Activated T-cell treated with anti-CD3 and anti-CD28 coated beads, Interleukin-2, amount 50 U/mL, for 72 hours (primary cell): ENCODE data around the gene CADM2. TPM values are rescaled to one million over a fixed set of nuclear protein-coding genes. Genes with fewer than 3 reads are reported as not detected.

ENCODE experiments used
- ATAC-seq, 2 donors: fragments of 150-1000 bp; cut with Tn5 transposase; replicated peaks in 1 of 2; 2 replicates each; pipeline ENCODE4 v1.10.0; 2021; ENCODE audit warnings: moderate library complexity in 2 of 2, mild to moderate bottlenecking in 1 of 2
- DNase-seq, 2 donors: peaks; one replicate each; pipeline ENCODE4 v3.0.0; 2021 to 2022; ENCODE audit warnings: mixed read lengths in 1 of 2
- H3K27ac Mint-ChIP-seq: one replicate; pipeline ENCODE4 v1.8.0; 2022; ENCODE audit warnings: mild to moderate bottlenecking, moderate library complexity, mixed read lengths
- H3K27me3 Mint-ChIP-seq: one replicate; pipeline ENCODE4 v1.8.0; 2022; ENCODE audit warnings: low read depth, mixed read lengths
- H3K36me3 Mint-ChIP-seq, 2 donors: one replicate each; pipeline ENCODE4 v1.8.0; 2022; ENCODE audit warnings: mixed read lengths in 2 of 2, mild to moderate bottlenecking in 1 of 2; ENCODE audit not compliant: insufficient read depth in 2 of 2
- H3K4me1 Mint-ChIP-seq: one replicate; pipeline ENCODE4 v1.8.0; 2022; ENCODE audit warnings: low read depth, mixed read lengths
- H3K4me3 Mint-ChIP-seq, 2 donors: one replicate each; pipeline ENCODE4 v1.8.0; 2022; ENCODE audit warnings: mild to moderate bottlenecking in 2 of 2, mixed read lengths in 2 of 2, moderate library complexity in 2 of 2
- H3K9me3 Mint-ChIP-seq, 2 donors: one replicate each; pipeline ENCODE4 v1.8.0; 2022; ENCODE audit warnings: mixed read lengths in 2 of 2
- total RNA-seq, 2 donors: library from RNA; stranded (reverse); gene quantifications; one replicate each; pipeline ENCODE4 v1.2.3, GENCODE V29; 2022

Gene CADM2
- total RNA-seq, 2 donors from 2014 or later, result not detected

DNA sequence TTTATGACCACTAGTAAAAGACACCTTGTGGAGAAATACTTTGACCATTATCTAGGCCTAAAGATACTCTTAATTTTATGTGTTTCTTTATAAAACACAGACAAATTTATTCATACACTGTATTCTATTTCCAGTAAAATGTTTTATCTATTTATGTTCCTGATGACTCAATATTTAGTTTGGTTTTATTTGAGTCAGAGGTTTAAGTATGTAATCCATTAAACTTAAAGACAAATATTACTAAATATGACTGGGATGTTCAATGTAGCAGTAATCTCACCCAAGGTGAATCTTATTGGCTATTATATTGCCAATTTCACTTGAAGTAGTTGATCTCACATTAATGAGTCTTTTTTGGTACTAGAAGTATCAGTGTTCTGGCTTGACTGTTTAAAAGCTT, 799.7 kb downstream of the CADM2 start:
- H3K4me3 Mint-ChIP-seq, result no peak overlapping the region
- peaks cover 7% of the 10 kb centered on the region in 2 donors for H3K9me3 Mint-ChIP-seq
- H3K4me1 Mint-ChIP-seq, result no peaks in the 10 kb centered on the region
- no peaks in the 10 kb centered on the region for H3K27me3 Mint-ChIP-seq
- H3K27ac Mint-ChIP-seq, result no peak overlapping the region
- no peaks in the 10 kb centered on the region for H3K36me3 Mint-ChIP-seq
- DNase-seq, result no peak
- ATAC-seq, result no peak

DNA sequence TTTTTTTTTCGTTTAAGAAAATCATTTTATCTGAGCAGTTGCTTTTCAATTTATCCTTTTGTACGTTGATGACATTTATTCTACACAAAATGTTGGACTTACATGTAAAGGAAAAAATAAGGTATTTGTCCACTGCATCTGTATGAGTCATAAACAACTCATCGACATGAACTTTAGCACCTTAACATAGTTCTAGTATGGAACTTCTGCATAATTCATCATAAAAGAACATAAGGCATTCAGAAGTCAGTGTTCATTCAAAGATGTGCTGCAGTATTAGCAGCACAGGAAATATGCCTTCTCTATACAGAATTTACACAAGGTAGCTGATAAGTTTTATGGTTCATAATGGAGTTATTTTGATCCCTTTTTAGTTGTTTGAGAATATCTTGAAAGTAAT, 801.6 kb downstream of the CADM2 start:
- H3K4me1 Mint-ChIP-seq, result no peaks in the 10 kb centered on the region
- no peaks in the 10 kb centered on the region for H3K36me3 Mint-ChIP-seq
- no peak overlapping the region for H3K4me3 Mint-ChIP-seq
- DNase-seq (no peak), ATAC-seq (no peak)
- H3K27me3 Mint-ChIP-seq, result no peaks in the 10 kb centered on the region
- H3K9me3 Mint-ChIP-seq, result peaks cover 7 to 9% of the 10 kb centered on the region in 2 donors
- no peak overlapping the region for H3K27ac Mint-ChIP-seq

DNA sequence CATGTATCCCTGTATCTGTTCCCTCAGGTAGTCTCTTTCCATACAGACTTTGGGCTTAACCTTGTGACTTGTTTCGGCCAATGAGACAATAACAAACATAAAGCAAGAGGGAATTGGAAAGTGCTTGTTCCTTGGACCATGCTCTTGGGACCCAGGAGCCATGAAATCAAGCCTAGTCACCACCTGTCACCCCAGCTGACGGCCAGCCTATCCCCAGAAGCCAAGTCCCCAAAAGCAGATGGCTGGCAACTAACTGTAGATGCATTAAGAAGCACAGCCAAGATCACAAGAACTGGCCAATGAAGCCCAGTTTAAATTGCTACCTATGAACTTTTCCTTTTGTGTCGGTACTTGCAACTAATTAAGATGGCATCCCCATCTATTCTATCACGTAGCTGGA, 822.0 kb downstream of the CADM2 start:
- peaks cover 2% of the 10 kb centered on the region in 2 donors for H3K9me3 Mint-ChIP-seq
- no peak overlapping the region for H3K4me3 Mint-ChIP-seq
- DNase-seq, result no peak
- H3K36me3 Mint-ChIP-seq, result no peaks in the 10 kb centered on the region
- no peak overlapping the region for H3K27ac Mint-ChIP-seq
- no peaks in the 10 kb centered on the region for H3K4me1 Mint-ChIP-seq
- no peaks in the 10 kb centered on the region for H3K27me3 Mint-ChIP-seq
- no peak for ATAC-seq

DNA sequence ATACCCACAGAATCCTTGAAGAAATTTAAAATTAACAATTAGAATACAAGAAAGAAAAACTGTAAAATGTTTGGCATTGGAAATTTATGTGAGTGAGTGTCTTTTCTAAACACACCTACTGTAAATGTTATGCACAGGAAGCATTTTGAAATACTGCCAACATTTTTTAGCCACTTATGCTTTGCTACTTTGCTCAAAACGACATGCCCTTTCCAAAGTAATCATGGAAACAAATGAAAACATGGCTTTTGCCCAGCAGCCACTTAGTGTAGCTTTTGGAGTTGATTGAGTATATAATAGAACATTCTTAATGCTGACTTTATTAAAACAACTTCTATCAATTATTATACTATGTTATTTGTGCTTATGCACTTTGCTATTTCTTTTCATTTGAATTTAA, 823.0 kb downstream of the CADM2 start:
- Mint-ChIP-seq H3K4me3 (no peak overlapping the region), H3K4me1 (no peaks in the 10 kb centered on the region), H3K27ac (no peak overlapping the region), H3K27me3 (no peaks in the 10 kb centered on the region), H3K36me3 (no peaks in the 10 kb centered on the region), H3K9me3 (peaks cover 2% of the 10 kb centered on the region in 2 donors)
- ATAC-seq (no peak), DNase-seq (no peak)

DNA sequence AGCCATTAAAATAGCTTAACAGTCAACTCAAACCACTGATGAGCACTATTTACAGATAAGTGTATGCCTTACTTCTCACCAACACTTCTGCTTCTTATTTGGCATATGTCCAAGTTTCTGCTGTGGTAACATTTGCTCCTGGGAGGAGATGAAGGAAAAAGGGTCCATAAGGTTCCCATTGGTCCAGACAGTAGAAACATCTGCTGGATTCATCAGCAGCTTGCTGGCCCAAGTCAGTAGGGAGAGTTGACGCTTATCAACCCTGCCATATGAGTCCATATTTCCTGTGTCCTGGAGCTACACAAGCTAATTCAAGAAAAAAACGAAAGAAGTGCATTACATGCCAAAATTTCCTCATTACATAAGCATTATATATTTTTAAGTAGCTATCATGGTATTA, 824.5 kb downstream of the CADM2 start:
- H3K27ac Mint-ChIP-seq, result no peak overlapping the region
- H3K4me3 Mint-ChIP-seq, result no peak overlapping the region
- no peak for ATAC-seq
- no peak for DNase-seq
- H3K9me3 Mint-ChIP-seq, result peaks cover 2% of the 10 kb centered on the region in 2 donors
- no peaks in the 10 kb centered on the region for H3K27me3 Mint-ChIP-seq
- H3K36me3 Mint-ChIP-seq, result no peaks in the 10 kb centered on the region
- no peaks in the 10 kb centered on the region for H3K4me1 Mint-ChIP-seq

DNA sequence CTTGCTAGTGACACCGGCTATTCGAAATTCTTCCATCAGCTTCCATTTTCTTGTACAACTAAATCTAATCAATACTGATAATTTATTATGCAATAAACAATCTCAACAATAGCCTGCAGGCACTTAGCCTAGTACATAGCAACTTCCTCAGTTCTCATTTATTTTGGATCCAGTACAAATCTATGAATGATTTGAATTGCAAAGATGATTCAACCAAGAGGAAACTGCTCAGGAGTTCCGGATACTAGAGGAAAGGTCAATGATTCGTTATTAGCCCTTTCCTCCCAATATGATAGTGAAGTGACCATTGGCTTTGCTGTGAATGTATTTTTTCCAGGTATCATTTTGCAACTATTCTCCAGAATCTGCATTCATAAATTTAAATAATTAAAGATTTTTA, 827.0 kb downstream of the CADM2 start:
- ATAC-seq, result no peak
- H3K36me3 Mint-ChIP-seq, result no peaks in the 10 kb centered on the region
- H3K9me3 Mint-ChIP-seq, result peaks cover 0 to 2% of the 10 kb centered on the region in 2 donors
- DNase-seq, result no peak
- no peaks in the 10 kb centered on the region for H3K27me3 Mint-ChIP-seq
- H3K4me3 Mint-ChIP-seq, result no peak overlapping the region
- H3K27ac Mint-ChIP-seq, result no peak overlapping the region
- H3K4me1 Mint-ChIP-seq, result no peaks in the 10 kb centered on the region

DNA sequence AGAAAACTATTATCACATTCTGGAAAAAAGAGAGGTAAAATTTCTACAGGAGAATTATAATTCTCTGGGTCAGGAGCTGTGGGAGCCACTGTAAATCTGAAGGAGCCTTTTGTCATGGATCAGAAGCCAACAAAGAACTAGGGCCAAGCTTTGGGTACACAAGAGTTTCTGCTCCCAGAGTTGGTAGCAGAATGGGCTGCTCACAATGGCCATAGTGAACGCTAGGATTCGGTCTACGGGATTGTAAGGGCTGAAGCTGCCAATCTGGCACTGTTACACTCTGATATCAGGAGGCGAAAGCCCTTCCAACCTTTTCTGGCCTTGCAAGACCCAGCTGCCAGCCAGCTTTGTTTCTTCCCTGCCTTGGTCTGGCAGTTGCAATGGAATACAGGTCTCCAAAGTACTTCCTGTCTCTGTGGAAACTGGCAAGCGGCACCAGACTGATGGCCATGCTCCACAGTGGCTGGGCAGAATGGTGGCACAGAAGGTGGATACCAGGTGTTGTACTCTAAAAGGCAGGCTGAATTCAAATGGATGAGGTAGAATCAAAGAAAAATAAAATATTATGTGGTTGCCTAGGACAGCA, 831.7 kb downstream of the CADM2 start:
- DNase-seq (no peak), ATAC-seq (no peak)
- no peak overlapping the region for H3K27ac Mint-ChIP-seq
- H3K36me3 Mint-ChIP-seq, result no peaks in the 10 kb centered on the region
- no peaks in the 10 kb centered on the region for H3K4me1 Mint-ChIP-seq
- no peaks in the 10 kb centered on the region for H3K27me3 Mint-ChIP-seq
- H3K9me3 Mint-ChIP-seq, result peaks cover 4 to 8% of the 10 kb centered on the region in 2 donors
- no peak overlapping the region for H3K4me3 Mint-ChIP-seq

DNA sequence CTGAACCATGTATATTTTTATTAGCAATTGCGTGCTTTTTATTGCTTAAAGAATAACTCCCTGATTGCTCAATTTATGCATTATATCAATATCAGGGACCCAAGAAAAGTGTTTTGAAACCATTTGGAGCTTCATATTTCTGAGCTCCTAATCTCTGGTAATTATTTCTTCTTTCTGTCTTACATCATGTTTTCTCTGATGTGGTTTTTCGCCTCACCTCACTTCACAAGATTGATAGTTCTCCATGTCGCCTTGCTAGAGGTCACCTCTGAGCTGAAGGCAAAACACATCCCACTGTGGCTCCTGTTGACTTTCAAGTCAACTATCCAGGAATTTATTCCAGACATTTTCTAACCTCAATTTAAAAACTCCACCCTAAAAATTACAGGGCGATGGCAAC, 837.4 kb downstream of the CADM2 start:
- Mint-ChIP-seq H3K36me3 (no peaks in the 10 kb centered on the region), H3K4me1 (no peaks in the 10 kb centered on the region), H3K27ac (no peak overlapping the region), H3K4me3 (no peak overlapping the region), H3K27me3 (no peaks in the 10 kb centered on the region), H3K9me3 (peaks cover 13 to 14% of the 10 kb centered on the region in 2 donors)
- ATAC-seq (no peak), DNase-seq (no peak)

DNA sequence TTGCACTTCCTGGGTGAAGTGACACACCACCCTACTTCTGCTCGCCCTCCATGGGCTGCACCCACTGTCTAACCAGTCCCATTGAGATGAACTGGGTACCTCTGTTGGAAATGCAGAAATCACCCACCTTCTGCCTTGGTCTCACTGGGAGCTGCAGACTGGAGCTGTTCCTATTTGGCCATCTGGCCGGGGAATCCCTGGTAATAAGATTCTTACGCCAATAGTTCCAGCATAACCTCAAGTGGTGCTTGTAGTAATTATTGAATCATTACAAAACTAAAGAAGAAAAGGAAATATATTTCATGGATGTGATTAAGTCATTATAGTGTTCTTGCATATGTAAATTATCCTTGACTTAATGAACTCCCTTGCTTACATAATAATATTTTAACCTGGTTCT, 841.9 kb downstream of the CADM2 start:
- no peaks in the 10 kb centered on the region for H3K36me3 Mint-ChIP-seq
- DNase-seq (no peak), ATAC-seq (no peak)
- no peaks in the 10 kb centered on the region for H3K27me3 Mint-ChIP-seq
- H3K4me1 Mint-ChIP-seq, result no peaks in the 10 kb centered on the region
- no peak overlapping the region for H3K4me3 Mint-ChIP-seq
- H3K27ac Mint-ChIP-seq, result no peak overlapping the region
- peaks cover 6 to 10% of the 10 kb centered on the region in 2 donors for H3K9me3 Mint-ChIP-seq

DNA sequence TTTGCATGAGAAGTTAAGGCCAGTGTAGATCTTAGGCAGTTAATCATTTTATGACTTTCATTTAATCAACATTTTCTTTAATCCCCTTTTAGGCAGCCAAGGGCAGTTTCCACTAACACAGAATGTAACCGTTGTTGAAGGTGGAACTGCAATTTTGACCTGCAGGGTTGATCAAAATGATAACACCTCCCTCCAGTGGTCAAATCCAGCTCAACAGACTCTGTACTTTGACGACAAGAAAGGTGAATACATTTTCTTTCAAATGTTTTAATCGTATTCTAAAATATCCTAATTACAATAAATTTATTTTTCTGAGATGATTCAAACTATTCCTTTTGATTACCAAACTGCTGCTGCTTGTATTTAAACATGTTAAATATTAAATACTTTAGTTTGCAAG, 843.2 kb downstream of the CADM2 start:
- ATAC-seq (no peak), DNase-seq (no peak)
- H3K27me3 Mint-ChIP-seq, result no peaks in the 10 kb centered on the region
- H3K9me3 Mint-ChIP-seq, result peaks cover 7 to 10% of the 10 kb centered on the region in 2 donors
- H3K4me3 Mint-ChIP-seq, result no peak overlapping the region
- H3K36me3 Mint-ChIP-seq, result no peaks in the 10 kb centered on the region
- H3K4me1 Mint-ChIP-seq, result no peaks in the 10 kb centered on the region
- H3K27ac Mint-ChIP-seq, result no peak overlapping the region

DNA sequence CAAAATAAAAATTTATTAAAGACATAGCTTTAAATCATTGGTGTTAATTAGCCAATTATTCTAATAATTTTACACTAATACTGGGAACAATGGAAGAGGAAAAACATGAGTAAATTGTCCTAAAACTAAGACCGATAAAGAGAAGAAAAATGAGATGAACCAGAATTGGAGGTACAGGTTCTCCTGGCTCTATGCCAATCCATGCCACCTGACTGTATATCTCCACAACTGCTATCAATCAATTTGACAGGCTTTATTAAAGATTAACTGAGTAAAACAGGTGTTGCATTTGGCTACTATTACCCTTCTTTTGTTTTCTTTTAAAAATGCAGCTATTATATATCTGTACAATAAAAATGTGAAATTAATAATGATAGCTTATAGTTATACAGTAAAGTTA, 850.0 kb downstream of the CADM2 start:
- no peaks in the 10 kb centered on the region for H3K4me1 Mint-ChIP-seq
- no peak overlapping the region for H3K4me3 Mint-ChIP-seq
- ATAC-seq (no peak), DNase-seq (no peak)
- no peaks in the 10 kb centered on the region for H3K27me3 Mint-ChIP-seq
- no peak overlapping the region for H3K27ac Mint-ChIP-seq
- H3K9me3 Mint-ChIP-seq, result peaks cover 3 to 9% of the 10 kb centered on the region in 2 donors
- peaks cover 0 to 1% of the 10 kb centered on the region in 2 donors for H3K36me3 Mint-ChIP-seq

DNA sequence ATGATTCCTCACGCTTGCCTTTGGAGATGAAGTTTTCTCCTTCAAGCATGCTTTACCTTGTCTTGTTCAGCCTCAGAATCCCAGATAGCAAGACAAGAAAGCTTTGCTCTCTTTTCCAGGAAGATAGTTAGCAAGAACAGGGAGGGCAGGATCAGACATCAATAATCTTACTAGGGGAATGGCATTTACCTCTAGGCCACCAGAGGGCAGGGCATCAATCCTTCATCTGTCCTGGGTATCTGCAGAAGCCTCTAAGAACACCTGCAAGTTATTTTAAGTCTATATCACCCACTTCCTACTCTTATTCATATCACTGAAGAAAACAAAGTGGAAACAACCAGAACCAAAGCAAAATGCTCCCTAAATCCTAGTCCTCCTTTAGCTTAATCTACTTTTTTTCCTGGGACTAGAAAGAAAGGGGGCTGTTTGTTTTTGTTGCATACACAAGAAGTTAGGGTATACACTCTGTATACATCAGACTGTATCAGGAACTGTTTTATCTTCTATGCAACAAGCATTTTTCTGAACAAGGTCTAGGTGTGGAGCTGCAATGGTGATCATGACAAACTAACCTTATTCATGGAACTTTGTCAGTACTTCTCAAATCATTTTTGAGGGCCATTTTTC, 862.5 kb downstream of the CADM2 start:
- Mint-ChIP-seq H3K36me3 (no peaks in the 10 kb centered on the region), H3K4me3 (no peak overlapping the region), H3K9me3 (peaks cover 5 to 7% of the 10 kb centered on the region in 2 donors), H3K27me3 (no peaks in the 10 kb centered on the region), H3K27ac (no peak overlapping the region), H3K4me1 (no peaks in the 10 kb centered on the region)
- no peak for DNase-seq
- no peak for ATAC-seq

DNA sequence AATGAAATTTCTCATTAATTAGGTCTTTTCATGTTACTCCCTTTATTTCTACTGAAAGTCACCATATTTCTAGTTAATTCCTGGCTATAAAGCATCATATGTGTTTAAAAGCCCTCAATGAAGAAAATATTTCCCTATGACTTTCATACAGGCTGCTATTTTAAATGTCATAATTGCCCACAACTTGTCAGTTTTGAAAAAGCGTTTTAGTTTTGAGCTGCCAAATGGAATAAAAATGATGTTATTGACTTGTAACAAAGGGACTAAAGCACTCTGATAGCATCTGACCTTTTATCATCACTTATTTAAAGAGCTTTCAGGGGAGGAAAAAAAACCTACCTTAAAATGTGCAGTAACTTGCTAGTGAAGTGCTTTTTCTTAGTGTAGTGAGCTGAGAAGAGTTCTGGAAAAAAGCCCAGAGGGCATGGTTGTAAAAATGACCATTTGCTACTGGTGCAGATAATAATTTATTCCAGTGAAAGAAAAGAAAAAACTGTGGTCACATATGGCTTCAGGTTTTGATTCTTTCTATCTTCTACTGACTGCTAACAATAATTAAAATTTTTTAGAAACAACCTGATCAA, 877.2 kb downstream of the CADM2 start:
- Mint-ChIP-seq H3K4me1 (no peaks in the 10 kb centered on the region), H3K36me3 (no peaks in the 10 kb centered on the region), H3K27me3 (no peaks in the 10 kb centered on the region), H3K4me3 (no peak overlapping the region), H3K27ac (no peak overlapping the region), H3K9me3 (peaks cover 2 to 4% of the 10 kb centered on the region in 2 donors)
- DNase-seq (no peak), ATAC-seq (no peak)

DNA sequence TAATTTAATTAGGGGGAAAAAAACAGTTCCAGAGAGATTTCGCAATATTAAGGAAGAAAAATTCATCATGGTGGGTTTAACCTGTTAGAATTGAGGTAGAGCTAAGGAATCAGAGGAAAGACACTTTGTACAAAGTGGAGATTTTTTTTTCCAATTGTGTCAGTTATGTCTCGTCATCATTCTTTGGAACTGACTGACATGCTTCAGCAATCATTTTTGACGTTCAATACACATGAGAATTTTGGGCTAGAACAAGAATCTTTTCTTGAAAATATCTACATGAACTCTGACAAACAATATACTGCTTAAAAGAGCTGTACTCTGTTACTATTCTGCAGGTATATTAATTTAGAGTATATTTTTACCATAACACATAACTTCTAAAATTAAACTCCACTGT, 878.6 kb downstream of the CADM2 start:
- Mint-ChIP-seq H3K9me3 (peaks cover 0 to 2% of the 10 kb centered on the region in 2 donors), H3K4me1 (no peaks in the 10 kb centered on the region), H3K4me3 (no peak overlapping the region), H3K27ac (no peak overlapping the region), H3K27me3 (no peaks in the 10 kb centered on the region), H3K36me3 (no peaks in the 10 kb centered on the region)
- DNase-seq (no peak), ATAC-seq (no peak)
